ENCODE measurements around the gene ROCK2. TPM values are rescaled to one million over a fixed set of nuclear protein-coding genes. Genes with fewer than 3 reads are reported as not detected.

ROCK2 gene
- total RNA-seq, 2 donors from 2014 or later, result 29.6 to 32.2 TPM

DNA sequence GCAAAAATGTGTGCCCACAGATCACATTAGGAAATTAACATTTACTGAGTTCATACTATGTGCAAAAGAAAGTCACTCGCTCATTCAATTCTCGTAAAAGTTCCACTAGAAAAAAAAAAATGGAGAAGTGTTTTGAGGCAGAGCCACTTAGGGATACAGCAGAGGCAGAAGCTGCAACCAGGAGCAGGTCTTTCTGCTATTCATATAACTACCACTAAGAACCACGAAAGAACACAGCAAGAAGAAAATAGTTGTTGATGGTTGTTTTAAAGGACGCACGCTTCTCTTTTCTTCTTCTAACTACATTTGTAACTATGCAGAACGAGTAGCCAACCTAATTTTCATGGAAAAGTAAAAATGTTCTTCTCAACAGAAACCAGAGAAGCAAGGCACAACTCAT, 45.0 kb downstream of the ROCK2 start:
- Histone ChIP-seq H3K4me3 (no peak overlapping the region), H3K9me3 (no peaks in the 10 kb centered on the region), H3K27me3 (replicated peaks; ENCODE audit: insufficient read depth) (no peaks in the 10 kb centered on the region), H3K27ac (no peak overlapping the region), H3K4me1 (replicated peaks) (no peaks in the 10 kb centered on the region), H3K36me3 (no peaks in the 10 kb centered on the region)
- no peak for DNase-seq (ENCODE audit: low spot score)
- intact Hi-C loops (cut with DNase I), result no loop called here
- WGBS, result 82% methylated on average over 6 of the region's 6 CpGs
- TF ChIP-seq, protein P1, sequence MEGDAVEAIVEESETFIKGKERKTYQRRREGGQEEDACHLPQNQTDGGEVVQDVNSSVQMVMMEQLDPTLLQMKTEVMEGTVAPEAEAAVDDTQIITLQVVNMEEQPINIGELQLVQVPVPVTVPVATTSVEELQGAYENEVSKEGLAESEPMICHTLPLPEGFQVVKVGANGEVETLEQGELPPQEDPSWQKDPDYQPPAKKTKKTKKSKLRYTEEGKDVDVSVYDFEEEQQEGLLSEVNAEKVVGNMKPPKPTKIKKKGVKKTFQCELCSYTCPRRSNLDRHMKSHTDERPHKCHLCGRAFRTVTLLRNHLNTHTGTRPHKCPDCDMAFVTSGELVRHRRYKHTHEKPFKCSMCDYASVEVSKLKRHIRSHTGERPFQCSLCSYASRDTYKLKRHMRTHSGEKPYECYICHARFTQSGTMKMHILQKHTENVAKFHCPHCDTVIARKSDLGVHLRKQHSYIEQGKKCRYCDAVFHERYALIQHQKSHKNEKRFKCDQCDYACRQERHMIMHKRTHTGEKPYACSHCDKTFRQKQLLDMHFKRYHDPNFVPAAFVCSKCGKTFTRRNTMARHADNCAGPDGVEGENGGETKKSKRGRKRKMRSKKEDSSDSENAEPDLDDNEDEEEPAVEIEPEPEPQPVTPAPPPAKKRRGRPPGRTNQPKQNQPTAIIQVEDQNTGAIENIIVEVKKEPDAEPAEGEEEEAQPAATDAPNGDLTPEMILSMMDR (IDR thresholded peaks at IDR 0.05), result no peak
- TF ChIP-seq POLR2AphosphoS5 (IDR thresholded peaks at IDR 0.05) (no peak), POLR2A (IDR thresholded peaks at IDR 0.05) (no peak)

DNA sequence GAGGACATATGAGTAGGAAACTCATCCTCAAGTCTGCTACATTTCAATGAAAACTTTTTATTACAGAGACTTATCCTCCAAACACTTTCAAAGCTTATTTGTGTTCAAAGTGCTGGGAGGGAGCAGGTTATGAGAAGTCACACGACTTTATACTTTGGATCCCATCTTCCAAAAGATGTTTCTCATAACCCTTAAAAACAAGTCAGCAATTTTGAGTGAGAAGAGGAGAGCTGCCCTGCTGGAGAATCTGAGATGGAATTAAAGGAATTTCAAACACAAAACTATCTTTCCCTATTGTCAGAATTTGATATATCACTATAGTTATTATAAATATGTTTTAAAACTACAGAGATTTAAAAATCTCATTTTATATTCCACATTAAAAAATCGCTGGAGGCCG, 45.8 kb downstream of the ROCK2 start:
- Histone ChIP-seq H3K27me3 (replicated peaks; ENCODE audit: insufficient read depth) (no peaks in the 10 kb centered on the region), H3K4me3 (no peak overlapping the region), H3K27ac (no peak overlapping the region), H3K4me1 (replicated peaks) (no peaks in the 10 kb centered on the region), H3K9me3 (no peaks in the 10 kb centered on the region), H3K36me3 (no peaks in the 10 kb centered on the region)
- 60% methylated on average over 3 of the region's 3 CpGs for WGBS
- TF ChIP-seq POLR2A (IDR thresholded peaks at IDR 0.05) (no peak), POLR2AphosphoS5 (IDR thresholded peaks at IDR 0.05) (no peak)
- TF ChIP-seq, protein P1 (IDR thresholded peaks at IDR 0.05), result no peak
- intact Hi-C loops (cut with DNase I), result no loop called here
- DNase-seq (ENCODE audit: low spot score), result no peak

DNA sequence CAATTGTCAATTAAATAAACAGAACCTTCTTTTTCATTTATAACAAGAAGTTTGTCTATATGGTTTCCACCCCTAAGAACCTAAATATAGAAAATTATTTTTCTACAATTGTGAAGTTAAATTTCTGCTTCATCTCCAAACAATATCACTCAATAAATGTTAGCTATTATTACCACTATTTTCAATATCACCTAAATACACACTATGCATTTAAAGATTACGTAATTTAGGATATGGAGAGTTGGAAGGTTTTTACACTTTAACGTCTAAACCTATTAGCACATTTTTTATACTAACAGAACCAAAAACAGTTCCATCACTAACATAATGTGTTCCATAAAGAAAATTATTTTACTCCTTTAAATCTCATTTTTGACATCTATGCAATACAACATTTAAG, 48.0 kb downstream of the ROCK2 start:
- no peak overlapping the region for H3K27ac ChIP-seq
- WGBS, result 76% methylated on average over 2 of the region's 2 CpGs
- no peaks in the 10 kb centered on the region for H3K4me1 ChIP-seq (replicated peaks)
- no peaks in the 10 kb centered on the region for H3K36me3 ChIP-seq
- DNase-seq (ENCODE audit: low spot score), result no peak
- no peak for TF ChIP-seq POLR2A (IDR thresholded peaks at IDR 0.05)
- no peak for TF ChIP-seq POLR2AphosphoS5 (IDR thresholded peaks at IDR 0.05)
- TF ChIP-seq, protein P1 (IDR thresholded peaks at IDR 0.05), result no peak
- no peaks in the 10 kb centered on the region for H3K27me3 ChIP-seq (replicated peaks; ENCODE audit: insufficient read depth)
- H3K9me3 ChIP-seq, result no peaks in the 10 kb centered on the region
- H3K4me3 ChIP-seq, result no peak overlapping the region
- intact Hi-C loops (cut with DNase I), result no loop called here

DNA sequence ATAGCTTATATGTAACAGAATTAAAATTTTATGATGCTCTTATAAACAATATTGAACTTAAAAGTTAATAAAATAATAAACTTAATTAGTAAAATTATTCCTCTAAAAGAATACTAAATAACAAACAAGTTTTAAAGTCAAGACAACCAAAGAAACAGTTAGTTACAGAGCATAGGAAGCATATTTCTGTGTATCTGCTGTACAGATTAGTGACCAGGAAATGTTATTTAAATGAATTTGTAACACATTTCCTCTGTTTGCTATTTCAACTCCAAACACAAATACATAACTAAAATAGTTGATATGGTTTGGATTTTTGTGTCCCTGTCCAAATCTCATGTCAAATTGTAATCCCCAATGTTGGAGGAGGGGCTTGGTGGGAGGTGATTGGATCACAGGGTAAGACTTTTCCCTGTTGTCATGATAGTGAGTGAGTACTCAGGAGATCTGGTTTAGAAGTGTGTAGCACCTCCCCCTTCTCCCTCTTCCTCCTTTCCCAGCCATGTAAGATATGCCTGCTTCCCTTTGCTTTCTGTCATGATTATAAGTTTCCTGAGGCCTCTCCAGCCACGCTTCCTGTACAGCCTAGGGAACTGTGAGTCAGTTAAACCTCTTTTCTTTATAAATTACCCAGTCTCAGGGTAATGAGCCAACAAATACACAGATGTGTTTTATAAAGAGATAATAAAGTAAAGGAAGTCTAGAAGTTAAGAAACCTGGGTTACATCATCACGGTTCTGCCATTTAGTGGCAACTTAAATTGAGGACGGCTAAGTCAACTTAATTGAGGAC, 51.8 kb downstream of the ROCK2 start:
- WGBS, result 82% methylated on average over 3 of the region's 3 CpGs
- Histone ChIP-seq H3K27ac (no peak overlapping the region), H3K4me3 (no peak overlapping the region), H3K9me3 (no peaks in the 10 kb centered on the region), H3K36me3 (no peaks in the 10 kb centered on the region), H3K27me3 (replicated peaks; ENCODE audit: insufficient read depth) (no peaks in the 10 kb centered on the region), H3K4me1 (replicated peaks) (no peaks in the 10 kb centered on the region)
- intact Hi-C loops (cut with DNase I), result no loop called here
- no peak for DNase-seq (ENCODE audit: low spot score)
- TF ChIP-seq POLR2AphosphoS5 (IDR thresholded peaks at IDR 0.05), result no peak
- TF ChIP-seq POLR2A (IDR thresholded peaks at IDR 0.05), result no peak
- TF ChIP-seq, protein P1 (IDR thresholded peaks at IDR 0.05), result no peak

DNA sequence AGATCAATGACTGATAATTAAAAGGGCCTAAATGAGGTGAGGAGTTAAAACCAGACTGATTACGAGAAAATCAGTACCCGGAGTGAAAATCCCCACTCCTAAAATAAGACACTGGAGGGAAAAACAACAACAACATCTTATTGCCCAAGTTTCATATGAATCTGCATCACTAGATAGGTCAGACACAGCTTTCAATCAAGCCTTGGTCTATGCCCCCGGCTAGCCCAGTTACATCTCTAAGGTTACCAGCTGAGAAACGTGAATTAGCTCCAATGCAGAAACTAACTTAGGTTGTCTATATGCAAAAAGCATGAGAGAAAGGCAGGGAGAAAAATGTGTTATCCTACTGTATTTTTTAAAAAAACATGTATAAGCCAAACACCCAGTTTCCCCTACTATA, 53.7 kb downstream of the ROCK2 start:
- 96% methylated on average over 4 of the region's 4 CpGs for WGBS
- DNase-seq (ENCODE audit: low spot score), result no peak
- H3K27ac ChIP-seq, result no peak overlapping the region
- TF ChIP-seq POLR2AphosphoS5 (IDR thresholded peaks at IDR 0.05), result no peak
- no peak for TF ChIP-seq POLR2A (IDR thresholded peaks at IDR 0.05)
- TF ChIP-seq, protein P1 (IDR thresholded peaks at IDR 0.05), result no peak
- intact Hi-C loops (cut with DNase I), result no loop called here
- H3K36me3 ChIP-seq, result no peaks in the 10 kb centered on the region
- H3K9me3 ChIP-seq, result no peaks in the 10 kb centered on the region
- no peak overlapping the region for H3K4me3 ChIP-seq
- no peaks in the 10 kb centered on the region for H3K4me1 ChIP-seq (replicated peaks)
- H3K27me3 ChIP-seq (replicated peaks; ENCODE audit: insufficient read depth), result no peaks in the 10 kb centered on the region
